ENCODE data around the gene REXO5. TPM values are rescaled to one million over a fixed set of nuclear protein-coding genes. Genes with fewer than 3 reads are reported as not detected.
"Not testable (repeated sequence)": the region's sequence is repeated elsewhere in the genome, so short reads cannot be mapped to it uniquely, and the experiment has no call there.

Gene REXO5
- total RNA-seq, 1 donor from 2014 or later, result 7.2 TPM

DNA sequence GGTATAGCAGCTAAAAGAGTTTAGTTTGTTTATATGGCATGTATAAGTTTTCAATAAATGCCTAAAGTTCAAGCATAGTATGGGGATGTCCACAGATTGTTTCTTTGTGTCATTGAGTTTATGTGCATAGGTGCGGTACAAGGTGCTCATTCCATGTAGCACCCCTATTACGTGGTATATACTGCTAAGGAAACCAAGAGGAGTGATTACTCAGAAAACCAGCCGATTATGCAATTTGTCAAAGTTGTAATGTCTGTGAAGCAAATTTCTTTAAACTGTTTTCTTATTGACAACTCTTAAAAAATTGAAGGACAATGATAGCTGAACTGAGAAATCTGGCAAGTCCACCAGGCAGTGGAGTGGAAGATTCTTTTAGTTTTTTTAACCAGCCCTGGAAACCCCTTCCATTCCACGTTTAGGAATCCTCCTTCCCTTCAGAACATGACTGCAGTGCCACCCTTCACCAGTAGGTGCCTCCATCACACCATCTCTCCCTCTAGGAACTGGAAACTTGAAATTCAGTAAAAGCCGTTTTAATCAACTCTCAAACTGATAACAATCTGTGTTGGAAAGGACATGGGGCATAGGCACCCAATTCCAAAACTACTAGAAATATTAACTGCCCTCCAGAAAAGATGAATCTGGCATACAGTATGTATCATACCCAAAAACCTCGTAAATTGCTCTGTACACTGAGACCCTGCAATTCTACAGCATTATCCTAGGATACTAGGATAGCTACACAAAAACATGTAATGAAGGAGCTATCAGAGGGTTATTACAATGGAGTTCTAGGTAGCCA is 43.5 kb downstream of the REXO5 start:
- peak; percentile 80 for DNase-seq (ENCODE audit: low read depth)

DNA sequence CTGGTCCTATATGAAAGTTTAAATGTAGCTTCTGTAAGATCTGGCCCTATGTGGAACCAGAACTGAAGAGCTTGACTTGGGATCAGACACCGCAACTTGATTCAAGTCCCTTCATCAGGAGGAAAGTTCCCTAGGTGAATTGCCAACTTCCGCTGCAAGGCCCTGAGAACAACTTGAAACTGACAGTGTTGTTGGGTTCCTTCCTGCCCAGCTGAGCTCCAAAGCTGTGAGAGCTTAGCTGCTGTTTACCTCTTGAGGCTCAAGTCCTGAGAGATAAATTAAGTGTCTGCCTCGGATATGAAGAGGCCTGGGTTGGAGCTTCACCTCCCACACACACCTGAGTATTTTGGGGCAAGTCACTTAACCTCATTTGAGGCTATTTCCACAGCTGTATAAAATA is 44.7 kb downstream of the REXO5 start:
- no peak for DNase-seq (ENCODE audit: low read depth)

DNA sequence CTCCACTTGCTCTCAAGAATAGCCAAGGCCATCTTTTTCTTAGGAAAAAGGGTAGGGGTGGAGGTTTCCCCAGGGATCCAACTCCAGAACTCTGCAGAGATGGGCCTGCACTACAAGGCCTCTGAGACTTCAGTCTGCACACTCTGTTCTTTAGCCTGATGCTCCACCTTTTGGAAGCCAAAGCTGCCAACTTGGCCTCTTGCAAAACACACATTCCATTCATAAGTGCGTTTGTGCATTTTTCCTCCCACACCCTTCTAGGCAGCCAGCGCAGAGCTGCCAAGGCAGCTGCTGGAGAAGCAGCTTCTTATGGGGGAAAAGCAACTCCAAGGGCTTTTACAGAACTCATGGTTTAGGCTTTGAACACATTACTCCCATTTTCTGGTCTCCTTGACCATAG is 45.3 kb downstream of the REXO5 start:
- DNase-seq (ENCODE audit: low read depth), result peak; percentile 88

DNA sequence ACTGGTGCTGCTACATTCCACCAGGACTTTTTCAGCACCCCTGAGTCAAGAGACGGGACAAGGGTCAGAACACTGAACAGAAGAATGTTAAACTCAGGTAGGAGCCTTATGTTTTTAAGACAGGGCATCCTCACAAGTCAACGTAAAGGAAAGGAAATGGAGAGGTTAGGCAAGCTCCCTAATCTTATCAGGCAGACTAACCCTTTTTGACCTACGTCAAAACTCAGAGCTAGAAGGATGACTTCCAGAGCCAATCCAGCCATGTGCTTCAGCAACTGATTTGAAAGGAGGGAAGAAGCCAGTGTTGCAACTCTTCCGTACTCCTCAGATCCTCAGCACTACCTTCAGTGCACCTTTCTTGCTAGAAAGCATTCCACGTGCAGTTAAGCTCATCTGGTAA is 46.8 kb downstream of the REXO5 start:
- no peak for DNase-seq (ENCODE audit: low read depth)

DNA sequence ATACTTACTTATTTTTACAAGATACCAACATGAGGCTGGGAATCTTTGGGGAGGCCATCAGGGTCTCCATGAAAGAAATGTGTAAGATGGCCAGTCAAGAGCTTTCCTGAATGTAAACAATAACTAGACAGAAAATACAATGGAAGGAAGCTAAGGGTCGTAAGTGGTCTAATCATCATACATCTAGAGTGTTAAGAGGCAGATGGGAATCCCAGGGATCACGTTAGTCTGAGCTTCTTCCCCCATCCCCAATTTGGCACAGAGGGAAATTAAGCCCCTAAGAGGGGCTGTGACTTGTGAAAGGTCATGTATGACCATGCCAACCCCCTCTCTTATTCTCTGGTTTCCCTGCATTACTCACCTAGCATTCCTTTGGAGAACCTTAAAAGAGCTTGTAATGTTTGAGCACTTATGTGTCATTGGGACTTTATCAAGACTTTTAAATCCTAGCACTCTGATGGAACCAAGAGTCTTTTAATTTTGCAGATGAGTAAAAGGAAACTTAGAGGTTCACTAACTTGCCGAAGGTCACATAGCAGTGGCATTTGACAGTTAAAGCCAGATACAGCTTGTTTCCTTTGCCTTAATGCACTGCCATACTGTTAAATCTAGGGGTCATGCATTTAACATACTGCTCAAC is 47.8 kb downstream of the REXO5 start:
- DNase-seq (ENCODE audit: low read depth), result no peak

DNA sequence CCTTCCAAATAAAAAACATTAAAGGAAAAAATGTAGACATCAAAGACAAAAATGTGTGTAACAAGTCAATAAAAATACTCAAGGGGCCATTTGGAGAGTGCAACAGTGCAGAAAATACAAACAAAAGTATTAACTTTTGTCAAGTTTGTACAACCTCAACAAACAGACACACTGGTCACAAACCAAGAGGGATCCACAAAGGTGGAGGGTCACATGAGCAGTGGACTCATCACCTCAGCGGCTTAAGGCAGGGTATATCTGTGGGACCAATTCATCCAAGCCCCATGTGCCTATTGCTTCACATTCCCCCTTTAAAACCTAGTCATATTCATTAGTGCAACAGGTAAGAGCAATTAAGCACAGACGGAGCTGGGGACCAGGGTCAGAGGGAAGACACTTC is 48.6 kb downstream of the REXO5 start:
- no peak for DNase-seq (ENCODE audit: low read depth)

DNA sequence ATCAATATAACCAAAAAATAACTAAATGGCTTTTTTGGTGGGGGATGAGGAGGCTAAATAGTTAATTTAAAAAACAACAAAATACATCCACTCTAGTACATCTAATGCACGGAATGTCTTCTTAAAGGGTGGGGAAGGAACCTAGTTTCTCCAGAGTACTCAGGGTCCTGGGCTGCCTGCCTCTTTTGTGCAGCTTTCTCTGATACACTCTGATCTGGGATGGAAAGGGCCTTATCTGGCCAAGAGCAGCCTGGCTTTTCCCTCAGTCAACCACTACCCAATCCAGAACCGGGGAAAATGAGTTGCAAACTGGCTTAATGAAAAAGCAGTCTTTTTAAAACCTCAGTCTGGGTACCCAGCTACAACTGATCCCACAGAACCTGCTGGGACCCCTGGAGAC is 51.0 kb downstream of the REXO5 start:
- no peak for DNase-seq (ENCODE audit: low read depth)

DNA sequence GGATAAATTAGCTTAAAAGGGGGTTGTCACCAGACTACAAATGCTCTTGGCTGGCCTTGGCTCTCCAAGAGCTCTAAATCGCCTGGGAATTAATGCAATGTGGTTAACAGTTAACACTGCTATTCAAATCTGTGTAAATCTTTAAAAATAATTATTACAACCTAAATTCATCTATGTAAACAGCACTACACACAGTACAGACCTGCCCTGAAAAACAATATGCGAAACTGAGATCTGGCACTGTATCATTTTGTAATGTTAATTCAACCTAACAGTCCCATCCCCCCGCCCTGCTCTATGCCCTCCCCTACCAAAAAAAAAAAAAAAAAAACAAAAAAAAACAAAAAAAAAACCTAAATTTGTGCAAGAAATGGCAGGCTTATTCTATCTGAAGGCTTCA is 52.9 kb downstream of the REXO5 start:
- DNase-seq (ENCODE audit: low read depth), result no peak

DNA sequence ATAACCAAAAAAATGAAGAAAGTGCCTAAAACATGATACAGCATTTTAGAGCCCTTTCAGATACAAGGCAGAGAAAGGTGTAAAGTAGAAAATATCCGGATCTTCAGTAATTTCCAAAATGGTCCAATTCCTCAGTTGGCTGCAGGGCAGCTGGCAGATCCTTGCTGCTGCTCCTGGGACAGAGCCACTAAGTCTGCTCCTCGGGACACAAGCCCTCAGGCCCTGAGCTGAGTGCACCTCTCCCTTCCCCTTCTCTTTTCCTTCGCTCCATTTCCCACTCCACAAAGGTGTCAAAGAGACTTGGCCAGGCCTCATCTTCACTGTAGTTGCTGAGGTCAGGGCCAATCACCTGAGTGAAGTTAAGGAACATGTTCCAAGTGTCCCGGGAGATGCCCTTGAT is 53.4 kb downstream of the REXO5 start:
- DNase-seq (ENCODE audit: low read depth), result no peak

DNA sequence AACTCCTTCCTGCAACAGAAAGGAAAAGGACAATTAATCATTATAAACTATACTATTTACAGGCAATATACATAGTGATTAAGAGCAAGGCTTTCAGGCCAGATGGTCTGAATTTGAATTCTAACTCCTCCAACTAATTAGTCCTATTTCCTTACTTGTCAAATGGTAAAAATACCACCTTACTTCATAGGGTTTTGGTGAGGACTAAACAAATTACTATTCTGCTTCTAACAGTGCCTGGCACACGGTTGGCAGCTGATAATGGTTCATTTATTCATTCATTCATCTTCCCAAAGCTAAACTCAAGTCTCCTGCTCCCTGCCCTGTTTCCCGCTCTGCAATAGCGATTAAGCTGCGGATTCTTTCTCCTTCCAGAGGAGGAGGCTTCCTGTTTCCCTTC is 54.0 kb downstream of the REXO5 start:
- no peak for DNase-seq (ENCODE audit: low read depth)

DNA sequence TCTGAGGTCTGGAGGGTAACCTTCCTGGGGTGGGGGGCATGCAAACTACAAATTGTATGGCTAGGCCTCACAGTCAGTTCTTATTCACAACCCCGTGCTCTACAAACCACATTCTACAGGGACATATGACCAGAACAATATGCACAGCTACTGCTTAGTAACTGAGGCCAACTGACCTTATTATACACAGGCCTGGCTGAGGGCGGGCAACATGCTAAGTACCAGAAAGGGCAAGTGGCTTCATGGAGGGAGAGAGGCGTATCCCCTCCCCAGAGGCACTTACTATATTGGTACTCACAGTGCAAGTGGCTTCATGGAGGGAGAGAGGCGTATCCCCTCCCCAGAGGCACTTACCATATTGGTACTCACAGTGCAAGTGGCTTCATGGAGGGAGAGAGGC is 54.7 kb downstream of the REXO5 start:
- DNase-seq (ENCODE audit: low read depth), result not testable (repeated sequence)

DNA sequence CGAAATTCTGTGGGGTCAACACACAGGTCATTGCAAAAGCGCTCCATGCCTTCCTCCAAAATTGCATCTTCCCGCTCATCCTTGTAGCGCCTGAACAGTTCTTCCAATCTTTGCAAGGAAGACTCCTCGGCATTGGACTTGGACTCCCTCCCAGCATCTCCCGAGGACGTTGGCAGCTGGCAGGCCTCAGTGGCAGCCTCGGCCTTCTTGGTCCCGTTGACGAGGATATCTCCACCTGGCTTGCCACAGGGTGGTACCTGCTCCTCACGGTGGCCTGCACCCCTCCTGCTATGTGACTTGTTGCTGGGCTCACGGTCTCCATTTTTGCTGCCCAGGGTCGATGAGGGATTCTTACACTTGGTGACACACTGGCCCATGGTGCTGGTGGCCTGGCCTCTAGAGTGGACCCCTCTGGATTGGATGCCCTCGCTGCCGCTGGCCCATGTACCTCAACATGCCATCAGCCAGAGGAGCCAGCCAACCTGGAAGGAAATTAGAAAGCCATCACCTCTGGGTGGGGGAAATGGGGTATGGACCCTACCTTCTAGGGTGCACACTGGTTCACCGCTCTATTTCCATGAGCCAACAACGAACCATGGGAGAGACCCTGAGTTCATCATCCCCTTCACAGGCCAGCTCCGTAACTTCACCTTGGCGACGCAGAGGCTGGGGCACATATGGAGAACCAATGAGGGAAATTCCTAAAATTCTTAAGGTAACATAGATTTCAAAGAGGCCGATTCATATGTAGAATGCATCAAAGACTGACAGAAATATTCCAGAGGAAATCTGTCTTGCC is 56.0 kb downstream of the REXO5 start:
- DNase-seq (ENCODE audit: low read depth), result no peak

DNA sequence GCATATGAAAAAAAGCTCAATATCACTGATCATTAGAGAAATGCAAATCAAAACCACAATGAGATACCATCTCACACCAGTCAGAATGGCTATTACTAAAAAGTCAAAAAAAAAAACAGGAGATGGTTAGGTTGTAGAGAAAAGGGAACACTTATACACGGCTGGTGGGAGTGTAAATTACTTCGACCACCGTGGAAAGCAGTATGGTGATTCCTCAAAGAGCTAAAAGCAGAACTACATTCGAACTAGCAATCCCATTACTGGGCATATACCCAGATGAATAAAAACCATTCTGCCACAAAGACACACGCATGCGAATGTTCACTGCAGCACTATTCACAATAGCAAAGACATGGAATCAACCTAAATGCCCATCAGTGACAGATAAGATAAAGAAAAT is 58.0 kb downstream of the REXO5 start:
- DNase-seq (ENCODE audit: low read depth), result not testable (repeated sequence)

DNA sequence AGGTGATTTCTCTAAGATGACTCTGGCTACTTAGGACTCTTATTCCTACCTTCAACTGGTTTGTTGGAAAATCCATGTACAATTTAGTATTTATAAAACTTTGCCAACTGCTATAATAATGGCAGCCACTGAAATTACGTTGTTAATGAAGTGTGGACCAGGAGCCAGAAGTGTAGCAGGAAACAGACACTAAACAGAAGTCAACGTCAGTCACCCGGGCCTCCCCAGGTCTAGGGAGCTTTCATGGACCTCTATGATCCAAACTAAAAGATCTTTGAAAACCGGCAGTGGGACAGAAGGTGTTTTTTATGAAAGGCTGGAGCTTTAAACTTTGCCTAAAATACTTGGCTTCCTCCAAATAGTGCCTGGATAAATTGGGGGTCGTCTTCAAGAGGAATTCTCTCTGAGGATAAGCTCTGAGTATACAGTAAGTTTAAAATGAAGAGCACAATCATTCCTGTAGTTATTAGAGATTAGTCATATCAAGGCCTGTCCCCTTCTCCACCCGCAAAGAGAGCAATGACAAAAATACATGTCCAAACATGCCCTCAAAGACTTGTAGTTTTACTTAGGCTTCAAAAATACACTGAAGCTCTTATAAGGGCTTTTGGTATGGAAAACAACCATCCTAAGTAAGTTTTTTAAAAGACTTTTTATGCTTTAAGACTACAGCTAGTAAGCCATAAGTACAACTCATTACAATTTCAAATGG is 59.2 kb downstream of the REXO5 start:
- peak; percentile 77 for DNase-seq (ENCODE audit: low read depth)

DNA sequence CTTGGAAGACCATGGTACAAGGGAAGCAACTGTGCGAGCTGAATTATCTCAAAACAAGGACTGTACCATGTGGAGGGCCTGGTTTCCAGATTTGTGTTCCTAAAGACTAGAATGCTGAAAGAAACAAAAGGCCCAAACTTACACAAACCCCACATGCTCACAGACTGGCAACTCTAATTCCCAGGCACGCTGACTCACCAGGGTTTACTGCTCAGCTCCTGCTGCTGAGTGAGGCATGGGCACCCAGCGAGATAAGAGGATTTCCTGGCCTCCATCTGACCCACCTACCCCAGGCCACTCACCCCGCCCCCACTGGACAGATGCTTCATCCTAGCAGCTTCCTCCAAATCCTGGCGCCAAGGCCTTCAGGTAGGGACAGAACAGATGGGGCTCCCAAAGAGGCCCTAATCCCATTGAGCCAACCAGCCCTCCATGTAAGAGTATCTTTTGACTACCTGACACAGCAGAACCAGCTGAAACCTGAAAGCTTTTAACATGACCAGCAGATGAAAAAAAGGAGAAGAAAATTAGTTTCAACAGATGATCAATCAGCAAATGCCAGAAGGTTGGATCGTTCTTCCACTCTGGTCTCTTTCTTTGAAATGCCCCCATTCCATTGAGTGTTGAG is 59.9 kb downstream of the REXO5 start:
- peak; percentile 90 for DNase-seq (ENCODE audit: low read depth)

DNA sequence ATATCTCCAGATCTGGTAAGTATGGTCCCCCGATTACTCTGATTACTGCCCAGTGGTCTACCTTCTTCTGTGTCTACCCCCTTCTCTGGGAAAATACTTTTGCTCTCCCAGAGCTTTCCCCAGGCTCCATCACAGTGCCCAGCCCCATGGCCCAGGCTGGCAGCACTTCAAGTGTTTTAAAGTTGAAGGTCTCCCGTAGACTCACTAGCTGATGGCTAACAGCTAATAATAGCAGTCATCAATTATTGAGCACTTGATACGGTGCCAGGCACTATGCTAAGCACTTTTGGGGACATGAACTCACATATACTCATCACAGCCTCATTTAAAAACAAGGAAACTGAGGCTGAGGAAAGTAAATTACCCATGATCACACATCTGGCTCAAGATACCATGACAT is 60.5 kb downstream of the REXO5 start:
- no peak for DNase-seq (ENCODE audit: low read depth)

DNA sequence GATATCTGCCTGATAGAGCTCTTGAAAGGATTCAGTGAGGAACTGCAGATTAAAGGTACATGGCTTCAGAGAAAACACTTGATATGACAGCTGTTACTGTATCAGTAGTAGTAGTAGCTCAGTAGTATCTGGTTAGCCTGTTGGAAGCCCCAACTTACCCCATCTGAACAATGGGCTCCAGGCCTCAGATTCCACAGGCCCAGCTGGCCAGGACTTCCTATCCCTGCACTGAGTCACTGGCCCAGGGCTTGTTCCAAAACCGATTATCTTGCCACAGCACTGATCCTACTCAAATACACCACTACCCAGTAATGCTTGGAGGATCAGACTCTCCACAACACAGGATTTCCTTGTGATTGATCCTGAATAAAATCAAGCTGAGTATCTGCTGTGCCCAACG is 61.3 kb downstream of the REXO5 start:
- DNase-seq (ENCODE audit: low read depth), result peak; percentile 35

DNA sequence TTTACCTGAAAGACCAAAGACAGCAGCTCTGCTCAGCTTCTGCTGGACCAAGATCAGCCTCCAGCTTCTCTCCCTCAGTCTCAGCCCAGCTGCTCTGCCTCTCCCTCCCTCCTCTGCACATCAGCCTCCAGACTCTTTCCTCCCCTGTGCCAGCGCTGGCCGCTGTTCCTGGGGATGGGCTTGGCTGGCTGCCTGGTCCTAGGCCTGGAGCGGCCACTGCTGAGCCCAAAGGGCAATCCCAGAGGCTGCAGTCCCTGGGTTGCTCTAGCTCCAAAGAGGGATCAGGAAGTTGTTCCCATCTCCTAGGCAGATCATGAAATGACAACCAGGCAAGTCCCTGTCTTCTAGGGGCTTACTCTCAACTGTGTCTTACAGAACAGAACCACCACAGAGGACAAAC is 62.6 kb downstream of the REXO5 start:
- DNase-seq (ENCODE audit: low read depth), result peak; percentile 90

DNA sequence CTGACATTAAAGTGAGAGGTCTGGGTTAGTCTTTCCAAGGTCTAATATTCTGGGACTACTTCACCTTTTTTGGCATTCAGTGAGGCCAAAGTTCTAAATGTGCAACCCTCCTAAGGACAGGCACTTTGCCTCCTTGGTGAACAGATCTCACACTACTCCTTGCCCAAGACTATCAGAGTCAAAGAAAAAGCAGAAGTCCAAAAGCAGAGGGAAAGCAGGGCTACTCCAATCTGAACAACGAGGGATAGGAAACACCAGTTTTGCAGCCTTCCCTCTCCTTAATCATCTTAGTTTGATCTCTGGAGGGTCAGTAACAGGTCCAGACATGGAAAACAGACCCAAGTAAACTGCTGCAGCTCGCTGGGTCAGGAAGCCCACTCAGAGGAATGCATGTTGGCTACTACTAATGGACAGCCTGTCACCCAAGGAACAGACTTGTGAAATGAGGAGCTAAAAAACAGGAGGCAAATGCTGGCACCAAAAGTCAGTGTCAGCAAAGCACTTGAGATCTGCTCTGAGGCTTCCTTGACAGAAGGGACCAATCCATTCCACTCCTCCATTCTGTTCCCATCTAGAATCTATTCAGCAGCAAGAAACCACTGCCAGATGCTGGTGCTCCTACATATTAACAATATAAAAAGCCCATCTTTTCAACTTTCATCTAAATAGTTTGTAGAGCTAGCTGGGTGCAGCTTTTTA is 63.9 kb downstream of the REXO5 start:
- DNase-seq (ENCODE audit: low read depth), result no peak

DNA sequence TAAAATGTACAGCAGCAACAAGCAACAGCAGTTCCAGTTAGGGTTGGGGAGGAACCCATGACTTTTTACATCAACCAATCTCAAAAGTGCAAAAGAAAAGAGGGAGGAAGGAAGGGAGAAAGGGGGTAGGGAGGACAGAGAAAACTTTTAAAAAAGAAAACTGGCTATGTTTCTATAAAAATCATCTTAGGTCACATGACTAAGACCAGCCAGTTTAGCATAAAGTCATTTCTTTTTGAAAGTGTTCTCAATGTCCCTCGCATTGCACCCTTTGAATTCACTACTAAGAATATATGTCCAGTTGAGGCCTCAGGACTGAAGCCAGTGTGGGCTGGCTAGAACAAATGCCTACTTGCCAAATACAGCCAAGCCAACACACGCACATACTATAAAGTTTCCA is 64.9 kb downstream of the REXO5 start:
- no peak for DNase-seq (ENCODE audit: low read depth)

Measured in myocyte (in vitro differentiated cells).